IMR-90 (cell line): Measurements from ENCODE around the gene HMGN4. TPM values are rescaled to one million over a fixed set of nuclear protein-coding genes. Genes with fewer than 3 reads are reported as not detected.
A peak's percentile ranks its signal among the peaks of the same experiment; 100 is the strongest.

ENCODE experiments used
- ATAC-seq: fragments of 200-7000 bp; cut with Tn5 transposase; 2 replicates; pipeline ENCODE4 v1.9.1; 2020; ENCODE audit warnings: low read depth, mild to moderate bottlenecking, moderate library complexity
- BruUV-seq: library from RNA; stranded (reverse); fragments of 400-500 nt; replicated peaks from 2 replicates; lab custom pipeline; 2021; lab: Mats Ljungman, UMichigan
- CTCF ChIA-PET: fragments of 300-600 bp; formaldehyde crosslinking; extraction: SDS; loops from one replicate; lab custom pipeline; 2021; ENCODE audit warnings: antibody characterized with exemption; lab: Yijun Ruan, JAX
- POLR2A ChIA-PET: fragments of 300-600 bp; sonication (Branson Sonifier 250); formaldehyde crosslinking; loops from one replicate; lab custom pipeline; 2022; ENCODE audit warnings: antibody characterized with exemption; ENCODE audit not compliant: unreplicated experiment; lab: Charles Lee
- DNase-seq: peaks from one replicate; pipeline ENCODE4 v3.0.0; 2013
- H2AFZ ChIP-seq: replicated peaks from 2 replicates; pipeline ENCODE3; 2013; ENCODE audit warnings: low read length, mild to moderate bottlenecking; ENCODE audit not compliant: poor library complexity
- H2AK5ac ChIP-seq: 2 replicates; pipeline ENCODE4 v1.6.1; 2013; ENCODE audit warnings: low read depth, low read length, inconsistent platforms
- H2AK9ac ChIP-seq: replicated peaks from 2 replicates; pipeline ENCODE3; 2013; ENCODE audit warnings: mild to moderate bottlenecking, low read depth, low read length, moderate library complexity; ENCODE audit not compliant: poor library complexity
- H2BK120ac ChIP-seq: 2 replicates; pipeline ENCODE4 v1.6.1; 2013; ENCODE audit warnings: low read depth, low read length, inconsistent platforms
- H2BK15ac ChIP-seq: 3 replicates; pipeline ENCODE4 v1.6.1; 2013; ENCODE audit warnings: low read depth, low read length, inconsistent platforms
- H2BK20ac ChIP-seq: 2 replicates; pipeline ENCODE4 v1.6.1; 2013; ENCODE audit warnings: low read depth, mild to moderate bottlenecking, inconsistent platforms, low read length, moderate library complexity
- H2BK5ac ChIP-seq: 2 replicates; pipeline ENCODE4 v1.6.1; 2013; ENCODE audit warnings: mild to moderate bottlenecking, low read depth, low read length, inconsistent platforms; ENCODE audit not compliant: poor library complexity, severe bottlenecking
- H3K14ac ChIP-seq: replicated peaks from 2 replicates; pipeline ENCODE4 v1.6.1; 2013; ENCODE audit warnings: low read depth, low read length, inconsistent platforms
- H3K18ac ChIP-seq: 2 replicates; pipeline ENCODE4 v1.6.1; 2013; ENCODE audit warnings: low read depth, low read length, control low read depth
- H3K23ac ChIP-seq: 2 replicates; pipeline ENCODE4 v1.6.1; 2013; ENCODE audit warnings: low read depth, low read length, inconsistent platforms
- H3K27ac ChIP-seq: 2 replicates; pipeline ENCODE4 v1.5.1; 2013; ENCODE audit warnings: mild to moderate bottlenecking, control low read depth, low read length; ENCODE audit not compliant: insufficient read depth
- H3K27me3 ChIP-seq: 2 replicates; pipeline ENCODE4 v1.6.1; 2013; ENCODE audit warnings: low read length; ENCODE audit not compliant: control insufficient read depth, insufficient read depth
- H3K36me3 ChIP-seq: 2 replicates; pipeline ENCODE4 v1.6.1; 2013; ENCODE audit warnings: low read length, mixed read lengths; ENCODE audit not compliant: control insufficient read depth, insufficient read depth
- H3K4ac ChIP-seq: 2 replicates; pipeline ENCODE4 v1.6.1; 2013; ENCODE audit warnings: low read depth, low read length, inconsistent platforms
- H3K4me1 ChIP-seq: 2 replicates; pipeline ENCODE4 v1.6.1; 2013; ENCODE audit warnings: low read length, mixed read lengths; ENCODE audit not compliant: control insufficient read depth, insufficient read depth
- H3K4me2 ChIP-seq: 2 replicates; pipeline ENCODE4 v1.6.1; 2013; ENCODE audit warnings: low read depth, mild to moderate bottlenecking, control low read depth, low read length, moderate library complexity
- H3K4me3 ChIP-seq: 2 replicates; pipeline ENCODE4 v1.5.1; 2013; ENCODE audit warnings: low read depth, mild to moderate bottlenecking, control low read depth, low read length, moderate library complexity; ENCODE audit not compliant: insufficient read depth
- H3K56ac ChIP-seq: 2 replicates; pipeline ENCODE4 v1.6.1; 2013; ENCODE audit warnings: low read length, inconsistent platforms; ENCODE audit not compliant: insufficient read depth; ENCODE audit errors: extremely low read depth
- H3K79me1 ChIP-seq, 2 experiments: 2 replicates each; pipeline ENCODE4 v1.6.1; 2013; ENCODE audit warnings: low read length in 2 of 2, inconsistent platforms in 1 of 2, low read depth in 1 of 2
- H3K9ac ChIP-seq: 2 replicates; pipeline ENCODE4 v1.6.1; 2013; ENCODE audit warnings: low read depth, low read length, control low read depth
- H3K9me1 ChIP-seq: 2 replicates; pipeline ENCODE4 v1.6.1; 2013; ENCODE audit warnings: low read length, inconsistent platforms; ENCODE audit not compliant: insufficient read depth
- H3K9me3 ChIP-seq: 2 replicates; pipeline ENCODE4 v1.6.1; 2013; ENCODE audit warnings: low read length; ENCODE audit not compliant: control insufficient read depth, insufficient read depth
- H4K20me1 ChIP-seq: 2 replicates; pipeline ENCODE4 v1.6.1; 2013; ENCODE audit warnings: low read length, inconsistent platforms; ENCODE audit not compliant: insufficient read depth
- H4K5ac ChIP-seq: 2 replicates; pipeline ENCODE4 v1.6.1; 2013; ENCODE audit warnings: mild to moderate bottlenecking, low read depth, low read length, control low read depth
- H4K8ac ChIP-seq, 2 experiments: 2 replicates each; pipeline ENCODE4 v1.6.1; 2013; ENCODE audit warnings: low read depth in 2 of 2, low read length in 2 of 2, control low read depth in 1 of 2, inconsistent platforms in 1 of 2
- H4K91ac ChIP-seq: 2 replicates; pipeline ENCODE4 v1.6.1; 2013; ENCODE audit warnings: low read depth, low read length, inconsistent platforms; ENCODE audit not compliant: insufficient read depth
- BHLHE40 ChIP-seq: fragments of 150-350 bp; IDR thresholded peaks from 2 replicates; pipeline ENCODE4 v1.6.1; 2016; ENCODE audit warnings: mild to moderate bottlenecking, low read depth, low read length
- CEBPB ChIP-seq: IDR thresholded peaks from 2 replicates; pipeline ENCODE4 v1.6.1; 2012; ENCODE audit warnings: low read depth, low read length, improper control_type of control experiment
- CHD1 ChIP-seq: IDR thresholded peaks from 2 replicates; pipeline ENCODE4 v1.6.1; 2012; ENCODE audit warnings: low read depth, low read length, improper control_type of control experiment
- CTCF ChIP-seq: conservative IDR thresholded peaks from 2 replicates; pipeline ENCODE4 v1.5.1; 2012; ENCODE audit warnings: mild to moderate bottlenecking, low read depth, low read length, improper control_type of control experiment
- ELK1 ChIP-seq: fragments of 150-350 bp; IDR thresholded peaks from 2 replicates; pipeline ENCODE4 v1.6.1; 2016; ENCODE audit warnings: low read depth, mild to moderate bottlenecking, low read length, moderate library complexity, borderline replicate concordance
- FOS ChIP-seq: fragments of 150-350 bp; IDR thresholded peaks from 2 replicates; pipeline ENCODE4 v1.6.1; 2016; ENCODE audit warnings: low read depth, low read length
- MAFK ChIP-seq: IDR thresholded peaks from 2 replicates; pipeline ENCODE4 v1.6.1; 2012; ENCODE audit warnings: low read depth, low read length, improper control_type of control experiment
- MAZ ChIP-seq: IDR thresholded peaks from 2 replicates; pipeline ENCODE4 v1.6.1; 2012; ENCODE audit warnings: low read depth, mild to moderate bottlenecking, low read length, improper control_type of control experiment, moderate library complexity, borderline replicate concordance
- MXI1 ChIP-seq: IDR thresholded peaks from 2 replicates; pipeline ENCODE4 v1.6.1; 2012; ENCODE audit warnings: low read depth, mild to moderate bottlenecking, low read length, moderate library complexity, borderline replicate concordance
- NFE2L2 ChIP-seq: fragments of 150-350 bp; IDR thresholded peaks from 2 replicates; pipeline ENCODE4 v1.6.1; 2016; ENCODE audit warnings: low read depth, mild to moderate bottlenecking, low read length
- POLR2A ChIP-seq: IDR thresholded peaks from 2 replicates; pipeline ENCODE4 v1.6.1; 2012; ENCODE audit warnings: mild to moderate bottlenecking, low read depth, low read length
- RAD21 ChIP-seq: IDR thresholded peaks from 2 replicates; pipeline ENCODE4 v1.6.1; 2012; ENCODE audit warnings: low read length, improper control_type of control experiment
- RCOR1 ChIP-seq: IDR thresholded peaks from 2 replicates; pipeline ENCODE4 v1.6.1; 2012; ENCODE audit warnings: mild to moderate bottlenecking, low read length, improper control_type of control experiment; ENCODE audit not compliant: insufficient replicate concordance
- RFX5 ChIP-seq: IDR thresholded peaks from 2 replicates; pipeline ENCODE4 v1.8.0; 2012; ENCODE audit warnings: low read depth, mild to moderate bottlenecking, low read length, moderate library complexity
- SMC3 ChIP-seq: fragments of 150-350 bp; IDR thresholded peaks from 2 replicates; pipeline ENCODE4 v1.6.1; 2016; ENCODE audit warnings: low read depth, mild to moderate bottlenecking, antibody characterized with exemption, low read length, moderate library complexity
- USF2 ChIP-seq: fragments of 150-350 bp; IDR thresholded peaks from 2 replicates; pipeline ENCODE4 v1.6.1; 2017; ENCODE audit warnings: mild to moderate bottlenecking, antibody characterized with exemption, low read length, low read depth
- WGBS, 2 experiments: methylation state at CpG; one replicate each; pipeline versions ENCODE4 v1.1.5 to v1.1.7; 2013; ENCODE audit warnings: missing lambda C conversion rate in 2 of 2; ENCODE audit not compliant: insufficient read length in 1 of 2; ENCODE audit errors: extremely low coverage in 2 of 2; 5-methylcytosine and 5-hydroxymethylcytosine counted together
- dilution Hi-C: fragments of 300-500 bp; cut with HindIII; formaldehyde crosslinking; loops from one replicate; pipeline ENCODE4 v1.14.3; 2018; ENCODE audit warnings: low sequenced_read_pairs; ENCODE audit not compliant: unreplicated experiment
- in situ Hi-C: fragments of 300-500 bp; cut with MboI; formaldehyde crosslinking; loops from 3 replicates; pipeline ENCODE4 v1.14.3; 2019; ENCODE audit warnings: low sequenced_read_pairs, inconsistent platforms, mixed read lengths
- intact Hi-C: fragments of 100-400 bp; cut with micrococcal nuclease; formaldehyde crosslinking; loops from 2 replicates; pipeline ENCODE4 v1.10.0; 2022
- polyA plus RNA-seq, 3 experiments: library from polyadenylated mRNA; depleted of rRNA; stranded (reverse); fragments of >200 nt; gene quantifications; 2 replicates each; pipeline ENCODE4 v1.2.3, GENCODE V29; 2012; ENCODE audit warnings: low replicate concordance in 1 of 3
- total RNA-seq: library from RNA; depleted of rRNA; stranded (reverse); fragments of >200 nt; gene quantifications from 2 replicates; pipeline ENCODE4 v1.2.3, GENCODE V29; 2012

Gene HMGN4
- total and polyA plus RNA-seq, 2 of the 4 experiments (the other 2 are of a cell fraction): 46.4 to 50.2 TPM

GRCh38 chr6:26577720-26578072, 39.5 kb downstream of the HMGN4 start:
- Histone ChIP-seq H3K14ac (0 out of 2 replicates have a peak overlapping the region, but pooled peaks have one; percentile 17), H2AK5ac (no peak overlapping the region), H2AK9ac (no peak overlapping the region), H2BK20ac (no peak overlapping the region), H3K56ac (no peak overlapping the region), H3K23ac (peak overlapping the region; percentile 55; the same call in 1 of the 2 replicates), H3K79me1 (no peaks in the 10 kb centered on the region), H3K4me1 (no peaks in the 10 kb centered on the region), H3K27me3 (peaks cover 6% of the 10 kb centered on the region), H3K18ac (no peak overlapping the region), H4K5ac (no peak overlapping the region), H2BK15ac (no peak overlapping the region), H2BK5ac (no peak overlapping the region), H3K9ac (peak overlapping the region; percentile 3; the same call in 1 of the 2 replicates), H4K91ac (no peak overlapping the region), H3K9me3 (peaks cover 2% of the 10 kb centered on the region; the same call in 1 of the 2 replicates), H2AFZ (peak overlapping the region; percentile 85), H3K27ac (no peak overlapping the region), H3K4me2 (peak overlapping the region; percentile 68), H2BK120ac (no peak overlapping the region), H3K36me3 (no peaks in the 10 kb centered on the region), H3K4ac (peak overlapping the region; percentile 35; the same call in 1 of the 2 replicates), H3K4me3 (peak overlapping the region; percentile 44), H4K8ac (peak overlapping the region in 1 of 2 experiments; percentile 10; a peak in 1 of 4 replicates), H4K20me1 (no peaks in the 10 kb centered on the region), H3K9me1 (no peaks in the 10 kb centered on the region)
- intact Hi-C loops (loop anchor here (1.0 kb wide), 1 partner anchor 18 kb away; no protein-coding TSS in a partner anchor), in situ Hi-C loops (no loop called here), dilution Hi-C loops (no loop called here)
- POLR2A ChIA-PET: interaction anchor here (1.0 kb wide), 1 partner anchor 293 kb away, joined by 4 read pairs; a partner anchor contains a TSS
- ATAC-seq (no peak), DNase-seq (no peak)
- WGBS, 2 experiments: no CpG with 5 or more reads among the region's 17 CpGs
- BruUV-seq: no TSS peak
- CTCF ChIA-PET: interaction anchor here (0.6 to 3.4 kb wide), 4 partner anchors 16 to 205 kb away, joined by 3 to 24 read pairs (median 4); no protein-coding TSS in a partner anchor
- TF ChIP-seq MXI1 (no peak), RCOR1 (no peak), MAFK (no peak), BHLHE40 (no peak), NFE2L2 (no peak), ELK1 (no peak), CTCF (no peak), RAD21 (no peak), FOS (no peak), CHD1 (no peak), RFX5 (no peak), SMC3 (no peak), CEBPB (no peak), USF2 (no peak), POLR2A (no peak), MAZ (no peak)
